Upper lobe of left lung (tissue), 4 donors: ENCODE measurements around the gene UBE2I.

Experiments
- EP300 ChIP-seq, 4 donors: sonication (generic); formaldehyde crosslinking; IDR thresholded peaks; one replicate each; pipeline ENCODE4 v1.5.1; 2017; ENCODE audit warnings: antibody characterized with exemption in 4 of 4, control low read depth in 2 of 4
- POLR2A ChIP-seq, 4 donors: fragments of 450-650 bp; IDR thresholded peaks; one replicate each; pipeline ENCODE4 v1.5.1; 2016 to 2017; ENCODE audit warnings: antibody characterized with exemption in 4 of 4, mild to moderate bottlenecking in 2 of 4
- POLR2AphosphoS5 ChIP-seq, 2 donors: sonication (generic); formaldehyde crosslinking; IDR thresholded peaks; one replicate each; pipeline ENCODE4 v1.5.1; 2017; ENCODE audit warnings: antibody characterized with exemption in 2 of 2
- TF ChIP-seq, protein P1 (sequence below), 6 experiments: fragments of 450-650 bp in 4 of 6; fragments of 200-600 bp in 2 of 6; sonication (generic) in 2 of 6; IDR thresholded peaks; one replicate each; pipeline ENCODE4 v1.5.1; 2016 to 2019; ENCODE audit warnings: antibody characterized with exemption in 6 of 6

DNA sequence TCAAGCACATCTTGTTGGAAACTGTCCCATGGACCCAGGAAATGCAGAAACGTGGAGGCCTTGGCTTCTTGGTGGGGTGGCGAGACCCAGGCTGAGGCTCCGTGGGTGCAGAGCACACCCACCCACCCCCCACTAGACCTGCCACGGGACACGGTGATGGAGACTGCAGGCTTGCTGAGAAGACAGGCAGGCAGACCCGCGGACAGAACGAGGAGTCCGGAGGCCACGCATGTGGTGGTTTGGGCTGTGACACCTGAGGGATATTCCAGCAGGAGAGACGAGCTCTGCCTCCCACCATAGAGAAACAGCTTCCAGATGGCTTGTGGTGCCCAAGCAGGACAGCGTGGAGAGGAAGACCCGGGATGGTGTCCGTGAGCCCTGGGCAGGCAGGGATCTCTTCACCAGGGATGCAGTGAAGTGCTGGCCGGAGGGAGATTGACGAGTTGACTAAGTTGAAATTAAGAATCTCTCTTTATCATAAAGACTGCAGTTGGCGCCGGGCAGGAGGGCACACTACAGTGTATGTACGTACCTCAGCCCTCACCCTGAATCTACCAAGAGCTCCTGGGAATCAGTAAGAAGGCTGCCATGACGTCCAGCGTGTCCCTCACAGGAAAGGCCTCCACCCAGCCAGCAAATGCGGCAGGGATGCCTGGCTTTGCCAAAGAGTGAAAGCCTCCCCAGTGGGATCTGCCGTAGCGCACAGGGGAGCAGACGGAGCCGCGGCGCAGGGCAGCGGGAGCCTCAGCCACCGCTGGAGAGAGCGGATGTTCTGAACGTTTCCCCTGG lies 8.2 kb downstream of the UBE2I start:
- TF ChIP-seq, protein P1, sequence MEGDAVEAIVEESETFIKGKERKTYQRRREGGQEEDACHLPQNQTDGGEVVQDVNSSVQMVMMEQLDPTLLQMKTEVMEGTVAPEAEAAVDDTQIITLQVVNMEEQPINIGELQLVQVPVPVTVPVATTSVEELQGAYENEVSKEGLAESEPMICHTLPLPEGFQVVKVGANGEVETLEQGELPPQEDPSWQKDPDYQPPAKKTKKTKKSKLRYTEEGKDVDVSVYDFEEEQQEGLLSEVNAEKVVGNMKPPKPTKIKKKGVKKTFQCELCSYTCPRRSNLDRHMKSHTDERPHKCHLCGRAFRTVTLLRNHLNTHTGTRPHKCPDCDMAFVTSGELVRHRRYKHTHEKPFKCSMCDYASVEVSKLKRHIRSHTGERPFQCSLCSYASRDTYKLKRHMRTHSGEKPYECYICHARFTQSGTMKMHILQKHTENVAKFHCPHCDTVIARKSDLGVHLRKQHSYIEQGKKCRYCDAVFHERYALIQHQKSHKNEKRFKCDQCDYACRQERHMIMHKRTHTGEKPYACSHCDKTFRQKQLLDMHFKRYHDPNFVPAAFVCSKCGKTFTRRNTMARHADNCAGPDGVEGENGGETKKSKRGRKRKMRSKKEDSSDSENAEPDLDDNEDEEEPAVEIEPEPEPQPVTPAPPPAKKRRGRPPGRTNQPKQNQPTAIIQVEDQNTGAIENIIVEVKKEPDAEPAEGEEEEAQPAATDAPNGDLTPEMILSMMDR (IDR thresholded peaks at IDR 0.05): no peak
- no peak for TF ChIP-seq POLR2AphosphoS5 (IDR thresholded peaks at IDR 0.05)
- no peak for TF ChIP-seq POLR2A (IDR thresholded peaks at IDR 0.05)
- TF ChIP-seq EP300 (IDR thresholded peaks at IDR 0.05): no peak
